GM12875 (cell line): ENCODE results near the gene ATF4.

Experiments used
- H3K4me3 ChIP-seq: one replicate; pipeline ENCODE4 v1.5.1; 2011; ENCODE audit warnings: low read depth, low read length, control low read depth
- CTCF ChIP-seq: IDR thresholded peaks from 2 replicates; pipeline ENCODE4 v1.5.1; 2011; ENCODE audit warnings: low read depth, mild to moderate bottlenecking, control low read depth, inconsistent platforms, low read length, moderate library complexity, borderline replicate concordance; ENCODE audit not compliant: insufficient read depth

Gene ATF4

GRCh38 chr22:39519681-39520225, 609 bp upstream of the ATF4 start:
- peak overlapping the region; percentile 93 for H3K4me3 ChIP-seq
- TF ChIP-seq CTCF: peak; percentile 24; the same call in 1 of the 2 replicates

- H3K4me3 ChIP-seq: peak overlapping the region; percentile 93
Measured at GRCh38 chr22:39521106-39521885, 934 bp downstream of the ATF4 start.

- peak overlapping the region; percentile 93 for H3K4me3 ChIP-seq
Measured at GRCh38 chr22:39522091-39522490, 1.7 kb downstream of the ATF4 start.

GRCh38 chr22:39522567-39523300, 2.4 kb downstream of the ATF4 start:
- H3K4me3 ChIP-seq: peak overlapping the region; percentile 26
- no peak for TF ChIP-seq CTCF

- no peak for TF ChIP-seq CTCF
- no peak overlapping the region for H3K4me3 ChIP-seq
Measured at GRCh38 chr22:39524089-39524752, 3.9 kb downstream of the ATF4 start.

- no peak overlapping the region for H3K4me3 ChIP-seq
- TF ChIP-seq CTCF: no peak
Measured at GRCh38 chr22:39524753-39525657, 4.6 kb downstream of the ATF4 start.

GRCh38 chr22:39525658-39525975, 5.3 kb downstream of the ATF4 start:
- no peak overlapping the region for H3K4me3 ChIP-seq
- TF ChIP-seq CTCF: no peak
